Testis (tissue), 3 donors: ENCODE results near the gene CALM3. TPM values are rescaled to one million over a fixed set of nuclear protein-coding genes. Genes with fewer than 3 reads are reported as not detected.

Experiments used
- DNase-seq: peaks from one replicate; pipeline ENCODE4 v3.0.0-alpha.2; 2019
- H3K27ac ChIP-seq, 2 donors: fragments of 200-600 bp; sonication (generic); one replicate each; pipeline ENCODE4 v1.5.1; 2019
- H3K27me3 ChIP-seq: fragments of 200-600 bp; sonication (generic); one replicate; pipeline ENCODE4 v1.5.1; 2019
- H3K36me3 ChIP-seq: fragments of 200-600 bp; sonication (generic); one replicate; pipeline ENCODE4 v1.5.1; 2017; ENCODE audit warnings: low read depth; ENCODE audit errors: missing control alignments
- H3K4me1 ChIP-seq: fragments of 200-600 bp; sonication (generic); one replicate; pipeline ENCODE4 v1.5.1; 2019
- H3K4me3 ChIP-seq, 2 donors: fragments of 200-600 bp; sonication (generic); one replicate each; pipeline ENCODE4 v1.5.1; 2017 to 2019
- H3K9me3 ChIP-seq: fragments of 200-600 bp; sonication (generic); one replicate; pipeline ENCODE4 v1.5.1; 2017
- CTCF ChIP-seq, 3 experiments: fragments of 450-650 bp in 2 of 3; fragments of 200-600 bp in 1 of 3; sonication (generic) in 1 of 3; IDR thresholded peaks; one replicate each; pipeline ENCODE4 v1.5.1; 2016 to 2019; ENCODE audit warnings: antibody characterized with exemption in 3 of 3, mild to moderate bottlenecking in 2 of 3, moderate library complexity in 1 of 3
- POLR2A ChIP-seq: fragments of 450-650 bp; IDR thresholded peaks from one replicate; pipeline ENCODE4 v1.6.1; 2017; ENCODE audit warnings: antibody characterized with exemption, mild to moderate bottlenecking, moderate library complexity
- WGBS, 2 donors: methylation state at CpG; one replicate each; pipeline ENCODE4 v1.1.5; 2018; 5-methylcytosine and 5-hydroxymethylcytosine counted together
- intact Hi-C: fragments of 100-400 bp; cut with DNase I; formaldehyde crosslinking; loops from one replicate; pipeline ENCODE4 v1.15.1; 2023; ENCODE audit warnings: low total_unique reads
- polyA plus RNA-seq: library from polyadenylated mRNA; stranded (reverse); fragments of 350-450 nt; fragmentation: Illumina TruSeq; extraction: RNeasy Lipid Tissue Mini Kit (QIAGEN cat#74804); gene quantifications from one replicate; pipeline ENCODE4 v1.2.3, GENCODE V29; 2014; ENCODE audit warnings: low read depth, low replicate concordance; ENCODE audit not compliant: insufficient read depth
- total RNA-seq, 2 donors: library from RNA; depleted of rRNA; stranded (reverse); fragments of >200 nt; gene quantifications; one replicate each; pipeline ENCODE4 v1.2.3, GENCODE V29; 2016

The CALM3 gene
- total and polyA plus RNA-seq, 3 donors from 2014 or later: 357 to 889 (median 380) TPM

- H3K27ac ChIP-seq: no peak overlapping the region
- DNase-seq: no peak
- no peaks in the 10 kb centered on the region for H3K27me3 ChIP-seq
- intact Hi-C loops: no loop called here
- 72 to 87% methylated on average over 11 of the region's 11 CpGs for WGBS, 2 donors
- H3K4me1 ChIP-seq: no peaks in the 10 kb centered on the region
- H3K4me3 ChIP-seq: no peak overlapping the region
- no peaks in the 10 kb centered on the region for H3K36me3 ChIP-seq
- TF ChIP-seq CTCF (IDR thresholded peaks at IDR 0.05): no peak
- TF ChIP-seq POLR2A: no peak
- no peaks in the 10 kb centered on the region for H3K9me3 ChIP-seq
Observed at GRCh38 chr19:46574533-46574932, 26.6 kb upstream of the CALM3 start.

- Histone ChIP-seq H3K36me3 (no peaks in the 10 kb centered on the region), H3K4me3 (no peak overlapping the region), H3K9me3 (no peaks in the 10 kb centered on the region), H3K27me3 (no peaks in the 10 kb centered on the region), H3K4me1 (no peaks in the 10 kb centered on the region), H3K27ac (no peak overlapping the region)
- intact Hi-C loops: no loop called here
- no peak for TF ChIP-seq POLR2A
- TF ChIP-seq CTCF (IDR thresholded peaks at IDR 0.05): no peak
- DNase-seq: no peak
- 90 to 97% methylated on average over 4 of the region's 4 CpGs for WGBS, 2 donors
Observed at GRCh38 chr19:46578450-46578849, 22.7 kb upstream of the CALM3 start.

- no peaks in the 10 kb centered on the region for H3K9me3 ChIP-seq
- no peak overlapping the region for H3K27ac ChIP-seq
- no peaks in the 10 kb centered on the region for H3K27me3 ChIP-seq
- peak; percentile 36 for DNase-seq
- no peak overlapping the region for H3K4me3 ChIP-seq
- WGBS, 2 donors: 31 to 42% methylated on average over 8 of the region's 8 CpGs
- H3K4me1 ChIP-seq: no peaks in the 10 kb centered on the region
- no peak for TF ChIP-seq CTCF (IDR thresholded peaks at IDR 0.05)
- TF ChIP-seq POLR2A: no peak
- H3K36me3 ChIP-seq: no peaks in the 10 kb centered on the region
- intact Hi-C loops: no loop called here
Observed at GRCh38 chr19:46579361-46579879, 21.7 kb upstream of the CALM3 start.

- no peak for DNase-seq
- Histone ChIP-seq H3K9me3 (no peaks in the 10 kb centered on the region), H3K27me3 (no peaks in the 10 kb centered on the region), H3K4me3 (no peak overlapping the region), H3K4me1 (no peaks in the 10 kb centered on the region), H3K27ac (no peak overlapping the region), H3K36me3 (no peaks in the 10 kb centered on the region)
- intact Hi-C loops: no loop called here
- TF ChIP-seq POLR2A (no peak), CTCF (IDR thresholded peaks at IDR 0.05) (no peak)
- WGBS, 2 donors: 86 to 88% methylated on average over 2 of the region's 2 CpGs
Observed at GRCh38 chr19:46580247-46580646, 20.9 kb upstream of the CALM3 start.

GRCh38 chr19:46585539-46585938 lies 15.6 kb upstream of the CALM3 start:
- WGBS, 2 donors: 97 to 100% methylated on average over 1 of the region's 1 CpG
- intact Hi-C loops: no loop called here
- TF ChIP-seq POLR2A (no peak), CTCF (IDR thresholded peaks at IDR 0.05) (no peak)

More at GRCh38 chr19:46585539-46585938, 15.6 kb upstream of the CALM3 start:
- Histone ChIP-seq H3K4me3 (no peak overlapping the region), H3K36me3 (no peaks in the 10 kb centered on the region), H3K9me3 (no peaks in the 10 kb centered on the region), H3K27me3 (no peaks in the 10 kb centered on the region), H3K4me1 (no peaks in the 10 kb centered on the region), H3K27ac (no peak overlapping the region)
- DNase-seq: no peak
